AG09319 (cell line): Measurements from ENCODE around the gene TTBK2.

Experiments used
- DNase-seq: peaks from one replicate; pipeline ENCODE4 v3.0.0-alpha.2; 2010; ENCODE audit warnings: low read depth; ENCODE audit errors: extremely low read depth
- TF ChIP-seq, protein P1 (sequence below): IDR thresholded peaks from 2 replicates; pipeline ENCODE4 v1.5.1; 2011; ENCODE audit warnings: low read depth, mild to moderate bottlenecking, inconsistent platforms, low read length, moderate library complexity

The TTBK2 gene

DNA sequence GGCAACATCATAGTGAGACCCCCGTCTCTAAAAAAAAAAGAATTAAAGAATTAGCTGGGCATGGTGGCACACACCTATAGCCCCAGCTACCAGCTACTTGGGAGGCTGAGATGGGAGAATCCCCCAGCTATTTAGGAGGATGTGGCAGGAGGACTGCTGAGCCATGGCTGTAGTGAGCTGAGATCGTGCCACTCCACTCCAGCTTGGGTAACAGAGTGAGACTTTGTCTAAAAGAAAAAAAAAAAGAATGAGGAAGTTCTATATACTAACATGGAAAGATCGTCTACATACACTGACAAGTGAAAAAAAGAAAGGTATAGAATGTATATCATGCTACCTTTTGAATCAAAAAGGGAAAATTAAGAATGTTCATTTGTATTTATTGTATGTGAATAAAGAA is 99.8 kb downstream of the TTBK2 start:
- DNase-seq, result no peak
- TF ChIP-seq, protein P1, sequence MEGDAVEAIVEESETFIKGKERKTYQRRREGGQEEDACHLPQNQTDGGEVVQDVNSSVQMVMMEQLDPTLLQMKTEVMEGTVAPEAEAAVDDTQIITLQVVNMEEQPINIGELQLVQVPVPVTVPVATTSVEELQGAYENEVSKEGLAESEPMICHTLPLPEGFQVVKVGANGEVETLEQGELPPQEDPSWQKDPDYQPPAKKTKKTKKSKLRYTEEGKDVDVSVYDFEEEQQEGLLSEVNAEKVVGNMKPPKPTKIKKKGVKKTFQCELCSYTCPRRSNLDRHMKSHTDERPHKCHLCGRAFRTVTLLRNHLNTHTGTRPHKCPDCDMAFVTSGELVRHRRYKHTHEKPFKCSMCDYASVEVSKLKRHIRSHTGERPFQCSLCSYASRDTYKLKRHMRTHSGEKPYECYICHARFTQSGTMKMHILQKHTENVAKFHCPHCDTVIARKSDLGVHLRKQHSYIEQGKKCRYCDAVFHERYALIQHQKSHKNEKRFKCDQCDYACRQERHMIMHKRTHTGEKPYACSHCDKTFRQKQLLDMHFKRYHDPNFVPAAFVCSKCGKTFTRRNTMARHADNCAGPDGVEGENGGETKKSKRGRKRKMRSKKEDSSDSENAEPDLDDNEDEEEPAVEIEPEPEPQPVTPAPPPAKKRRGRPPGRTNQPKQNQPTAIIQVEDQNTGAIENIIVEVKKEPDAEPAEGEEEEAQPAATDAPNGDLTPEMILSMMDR, result no peak

DNA sequence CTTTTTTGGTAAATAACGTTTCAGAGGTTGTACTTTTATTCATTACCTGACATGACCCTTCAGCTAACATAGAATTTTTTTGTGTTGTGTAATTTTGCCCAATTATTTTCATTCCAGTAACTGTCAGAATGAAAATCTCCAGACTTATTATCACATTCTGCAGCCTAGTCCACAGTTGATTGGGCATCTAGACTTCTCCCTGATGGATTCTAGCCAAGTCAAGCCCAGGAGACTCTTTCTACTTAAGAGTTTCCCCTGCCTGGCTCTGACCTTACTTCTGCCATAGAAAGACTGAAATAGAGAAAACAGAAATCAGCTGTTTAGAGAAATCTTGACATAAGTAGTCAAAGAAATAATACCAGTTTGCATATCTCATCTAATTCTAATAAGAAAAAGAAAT is 100.8 kb downstream of the TTBK2 start:
- no peak for DNase-seq
- TF ChIP-seq, protein P1, result no peak

DNA sequence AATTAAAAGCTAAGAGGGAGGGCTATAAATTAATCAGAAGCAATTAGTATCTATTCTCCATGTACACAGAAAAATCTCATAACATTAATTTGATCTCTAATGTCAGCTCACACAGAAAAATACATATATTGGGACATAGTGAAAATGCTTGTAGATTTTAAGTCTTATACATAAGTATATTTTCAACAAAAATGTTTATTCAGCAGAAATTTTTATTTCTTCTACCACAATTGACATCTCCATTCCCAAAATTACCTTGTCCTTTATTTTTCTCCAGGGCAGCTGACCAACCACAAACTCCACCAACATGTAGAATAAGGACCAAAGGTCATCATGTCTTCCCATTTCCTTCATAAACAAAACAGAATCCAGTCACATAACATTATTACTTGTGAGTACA is 109.1 kb downstream of the TTBK2 start:
- DNase-seq, result no peak
- TF ChIP-seq, protein P1, result no peak

DNA sequence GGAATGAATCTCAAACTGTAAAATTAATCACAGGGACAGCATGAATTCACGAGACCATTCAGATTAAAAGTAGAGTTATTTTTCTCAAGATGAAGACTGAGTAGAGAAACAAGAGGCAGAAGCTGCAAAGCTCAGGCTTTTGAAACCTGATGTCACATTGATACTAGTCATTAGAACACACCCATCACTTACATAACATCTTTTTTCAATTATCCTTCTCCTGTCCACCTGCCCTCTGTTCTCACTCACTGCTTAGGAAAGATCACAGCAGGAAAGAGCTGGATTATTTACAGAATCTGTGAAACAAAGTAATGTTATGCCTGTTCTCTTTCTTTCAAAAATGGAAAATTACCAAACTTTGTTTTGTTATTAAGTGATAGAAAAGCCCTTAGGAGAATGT is 111.7 kb downstream of the TTBK2 start:
- TF ChIP-seq, protein P1, result no peak
- DNase-seq, result no peak

DNA sequence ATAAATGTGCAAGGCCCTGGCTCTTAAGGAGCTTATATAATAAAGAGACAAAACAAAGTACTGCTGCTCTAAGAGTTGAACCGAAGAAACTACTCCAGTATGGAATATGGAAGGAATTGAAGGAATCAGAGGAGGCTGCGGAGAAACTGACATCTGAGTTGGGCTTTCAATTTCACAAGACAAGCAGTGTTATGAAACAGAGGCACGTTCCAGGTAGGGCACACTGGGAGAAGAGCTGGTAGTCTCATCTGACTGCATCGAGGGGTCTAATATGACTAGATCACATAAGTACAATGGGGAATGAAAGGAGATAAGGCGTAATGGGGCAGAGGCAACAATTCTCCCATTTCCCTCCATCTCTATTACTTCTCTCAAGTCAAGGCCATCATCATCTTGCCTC is 115.3 kb downstream of the TTBK2 start:
- TF ChIP-seq, protein P1, result no peak
- DNase-seq, result no peak

DNA sequence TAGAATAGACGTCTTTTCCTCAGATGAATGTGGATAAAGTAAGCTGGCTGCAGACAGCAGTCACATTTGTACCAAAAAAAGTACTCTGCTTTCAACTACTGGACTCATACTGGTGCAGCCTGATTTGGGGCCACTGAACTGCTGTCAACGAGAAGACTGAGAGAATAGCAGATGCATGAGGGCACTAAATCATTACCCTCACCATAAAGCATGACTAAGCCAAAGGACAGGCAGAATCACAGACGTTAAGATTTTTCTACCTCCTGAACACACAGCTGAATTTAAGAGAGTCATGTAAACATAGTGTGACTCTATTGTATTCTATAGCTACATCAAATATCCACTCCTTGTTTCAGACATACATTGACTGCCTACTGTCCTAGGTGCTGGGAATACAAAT is 115.8 kb downstream of the TTBK2 start:
- TF ChIP-seq, protein P1, result no peak

DNA sequence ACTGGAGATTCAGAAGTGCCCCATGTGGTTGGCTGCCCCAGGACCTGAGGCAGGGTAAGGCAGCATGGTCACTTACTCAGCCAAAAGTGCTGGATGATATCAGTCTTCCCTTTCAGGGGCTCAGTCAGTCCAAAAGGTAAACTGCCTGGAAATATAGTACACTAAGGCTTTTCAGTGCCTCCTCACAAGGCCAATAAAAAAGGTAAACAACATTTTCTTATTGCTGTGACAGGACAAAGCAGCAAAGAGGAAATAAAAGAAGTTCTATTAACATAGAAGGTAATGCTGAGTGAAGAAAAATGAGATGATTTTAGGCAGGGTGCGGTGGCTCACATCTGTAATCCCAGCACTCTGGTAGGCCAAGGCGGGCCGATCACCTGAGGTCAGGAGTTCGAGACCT is 117.1 kb downstream of the TTBK2 start:
- TF ChIP-seq, protein P1, result no peak
- no peak for DNase-seq

More for the DNA sequence above, 115.8 kb downstream of the TTBK2 start:
- DNase-seq, result no peak

DNA sequence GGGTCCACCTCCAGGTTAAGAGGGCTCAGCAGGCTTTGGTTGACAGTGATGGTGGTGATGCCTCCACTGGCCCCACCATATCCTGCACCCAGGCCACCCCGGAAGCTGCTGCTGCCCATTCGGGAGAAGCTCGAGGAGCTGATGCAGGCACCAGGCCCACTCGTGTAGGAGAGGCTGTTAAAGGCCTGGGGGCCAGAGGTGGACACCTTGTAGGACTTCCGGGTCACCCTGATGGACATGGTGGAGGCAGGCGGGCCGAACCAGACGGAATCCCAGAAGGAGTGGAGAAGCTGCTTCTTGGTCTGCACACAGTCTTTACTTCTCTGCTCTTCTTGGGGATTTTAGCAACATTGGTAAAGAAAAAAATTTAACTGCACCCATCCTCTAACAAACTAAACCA is 118.4 kb downstream of the TTBK2 start:
- TF ChIP-seq, protein P1, result no peak
- DNase-seq, result no peak
